ENCODE measurements around the gene BCL2.

Gene BCL2

GRCh38 chr18:63166142-63166541, 153.4 kb downstream of the BCL2 start:
- no peak overlapping the region for H3K4me3 ChIP-seq (ENCODE audit: low read depth, low read length)
- DNase-seq (ENCODE audit: low read depth) = no peak
- TF ChIP-seq, protein P1, sequence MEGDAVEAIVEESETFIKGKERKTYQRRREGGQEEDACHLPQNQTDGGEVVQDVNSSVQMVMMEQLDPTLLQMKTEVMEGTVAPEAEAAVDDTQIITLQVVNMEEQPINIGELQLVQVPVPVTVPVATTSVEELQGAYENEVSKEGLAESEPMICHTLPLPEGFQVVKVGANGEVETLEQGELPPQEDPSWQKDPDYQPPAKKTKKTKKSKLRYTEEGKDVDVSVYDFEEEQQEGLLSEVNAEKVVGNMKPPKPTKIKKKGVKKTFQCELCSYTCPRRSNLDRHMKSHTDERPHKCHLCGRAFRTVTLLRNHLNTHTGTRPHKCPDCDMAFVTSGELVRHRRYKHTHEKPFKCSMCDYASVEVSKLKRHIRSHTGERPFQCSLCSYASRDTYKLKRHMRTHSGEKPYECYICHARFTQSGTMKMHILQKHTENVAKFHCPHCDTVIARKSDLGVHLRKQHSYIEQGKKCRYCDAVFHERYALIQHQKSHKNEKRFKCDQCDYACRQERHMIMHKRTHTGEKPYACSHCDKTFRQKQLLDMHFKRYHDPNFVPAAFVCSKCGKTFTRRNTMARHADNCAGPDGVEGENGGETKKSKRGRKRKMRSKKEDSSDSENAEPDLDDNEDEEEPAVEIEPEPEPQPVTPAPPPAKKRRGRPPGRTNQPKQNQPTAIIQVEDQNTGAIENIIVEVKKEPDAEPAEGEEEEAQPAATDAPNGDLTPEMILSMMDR (IDR thresholded peaks at IDR 0.05; ENCODE audit: insufficient read depth, low read depth, low read length, missing control alignments) = no peak

GRCh38 chr18:63164396-63164795, 155.2 kb downstream of the BCL2 start:
- no peak for DNase-seq (ENCODE audit: low read depth)
- no peak overlapping the region for H3K4me3 ChIP-seq (ENCODE audit: low read depth, low read length)
- TF ChIP-seq, protein P1 (IDR thresholded peaks at IDR 0.05; ENCODE audit: insufficient read depth, low read depth, low read length, missing control alignments) = no peak

DNA sequence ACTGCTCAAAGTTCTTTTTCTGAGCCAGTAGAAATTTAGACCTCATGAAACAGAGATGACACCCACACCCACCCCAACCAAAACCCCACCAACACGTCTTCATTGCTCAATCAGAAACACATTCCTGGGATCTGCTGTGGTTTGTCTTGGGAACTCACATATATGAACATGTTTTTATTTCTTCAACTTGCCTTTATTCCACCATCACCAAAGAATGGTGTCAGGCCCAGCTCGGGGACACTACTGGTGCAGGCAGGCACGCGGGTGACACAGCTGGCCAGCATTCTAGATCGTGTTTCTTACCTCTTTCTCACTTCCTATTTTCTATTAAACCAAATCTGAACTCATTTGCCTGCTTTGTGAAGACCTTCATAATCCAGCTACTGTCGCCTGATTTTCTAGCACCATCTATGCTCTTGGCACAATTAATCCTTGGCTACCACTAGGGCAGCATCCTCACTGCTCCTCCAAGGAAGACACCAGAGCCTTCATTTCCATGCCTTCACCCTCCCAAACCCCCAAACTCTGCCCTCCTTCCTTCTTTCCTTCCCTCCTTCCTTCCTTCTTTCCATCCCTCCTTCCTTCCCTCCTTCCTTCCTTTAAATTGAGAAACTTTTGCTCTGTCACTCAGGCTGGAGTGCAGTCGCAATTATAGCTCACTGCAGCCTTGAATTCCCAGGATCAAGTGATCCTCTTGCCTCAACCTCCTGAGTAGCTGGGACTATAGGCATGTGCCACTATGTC, 157.1 kb downstream of the BCL2 start:
- TF ChIP-seq, protein P1 (IDR thresholded peaks at IDR 0.05; ENCODE audit: insufficient read depth, low read depth, low read length, missing control alignments) = no peak
- peak overlapping the region; percentile 76 for H3K4me3 ChIP-seq (ENCODE audit: low read depth, low read length)
- DNase-seq (ENCODE audit: low read depth) = peak; percentile 92

DNA sequence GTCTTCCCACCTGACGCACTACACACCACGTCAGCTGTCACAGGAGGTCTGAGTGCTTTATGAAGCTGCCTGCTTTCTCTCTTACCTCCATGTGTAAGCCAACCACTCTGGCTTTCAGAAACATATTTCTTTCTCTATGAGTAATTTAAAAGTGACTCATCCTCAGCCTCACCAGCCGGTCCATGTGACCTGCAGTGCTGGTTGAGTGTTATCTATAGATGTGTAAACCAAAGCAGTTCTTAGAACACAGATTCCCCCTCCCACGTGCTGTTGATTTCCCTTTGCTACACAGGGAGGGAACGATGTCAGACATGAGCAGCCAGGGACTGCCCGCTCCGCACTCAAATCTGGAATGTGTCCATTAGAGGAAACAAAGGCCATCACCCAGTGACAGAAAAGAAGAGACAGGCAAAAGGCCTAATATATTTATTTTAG, 157.8 kb downstream of the BCL2 start:
- DNase-seq (ENCODE audit: low read depth) = peak; percentile 96
- TF ChIP-seq, protein P1 (IDR thresholded peaks at IDR 0.05; ENCODE audit: insufficient read depth, low read depth, low read length, missing control alignments) = no peak
- peak overlapping the region; percentile 76 for H3K4me3 ChIP-seq (ENCODE audit: low read depth, low read length)

DNA sequence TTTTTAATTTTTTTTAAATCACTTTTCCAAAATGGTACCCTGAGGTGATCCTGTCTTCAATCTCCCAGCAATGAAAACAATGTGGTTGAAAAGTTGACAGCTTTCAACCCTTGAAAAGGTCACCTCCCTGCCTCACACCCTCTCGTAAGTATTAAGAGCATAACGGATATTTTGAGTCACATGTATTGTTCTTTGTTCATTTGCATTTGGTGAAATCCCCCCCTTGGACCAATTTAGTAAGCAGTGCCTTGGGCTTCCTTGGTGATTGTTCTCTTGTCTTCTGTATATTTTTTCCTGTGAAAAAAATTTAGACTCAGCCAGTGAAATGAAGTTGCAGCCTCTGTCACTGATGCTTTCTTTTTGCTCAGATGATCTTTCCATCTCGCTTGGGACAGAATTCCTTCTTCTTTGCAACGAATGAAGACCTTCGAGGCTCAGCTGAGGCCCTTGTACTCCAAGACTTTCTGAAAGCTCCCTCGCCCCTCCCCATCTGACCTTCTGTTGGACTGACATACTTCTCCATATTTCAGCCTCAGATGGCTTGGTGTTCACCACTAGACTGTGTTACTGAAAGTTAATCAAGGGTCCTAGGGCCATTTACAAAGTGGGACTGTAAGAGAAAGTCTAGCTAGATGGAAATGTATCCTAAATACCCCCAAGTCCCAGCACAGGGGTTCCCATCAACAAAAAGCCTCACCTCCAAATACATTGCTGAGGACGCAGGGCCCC, 158.4 kb downstream of the BCL2 start:
- peak overlapping the region; percentile 76 for H3K4me3 ChIP-seq (ENCODE audit: low read depth, low read length)
- TF ChIP-seq, protein P1 (IDR thresholded peaks at IDR 0.05; ENCODE audit: insufficient read depth, low read depth, low read length, missing control alignments) = no peak
- DNase-seq (ENCODE audit: low read depth) = peak; percentile 95

GRCh38 chr18:63160172-63160995, 159.2 kb downstream of the BCL2 start:
- TF ChIP-seq, protein P1 (IDR thresholded peaks at IDR 0.05; ENCODE audit: insufficient read depth, low read depth, low read length, missing control alignments) = no peak
- H3K4me3 ChIP-seq (ENCODE audit: low read depth, low read length) = peak overlapping the region; percentile 76
- peak; percentile 87 for DNase-seq (ENCODE audit: low read depth)
